Astrocyte (in vitro differentiated cells and primary cell): ENCODE data around the gene MFAP3.

Experiments
- CTCF ChIP-seq: IDR thresholded peaks from 2 replicates; pipeline ENCODE4 v1.5.1; 2011; ENCODE audit warnings: low read depth, mild to moderate bottlenecking, inconsistent platforms, low read length, moderate library complexity; ENCODE audit not compliant: insufficient read depth
- EZH2 ChIP-seq: IDR thresholded peaks from 2 replicates; pipeline ENCODE4 v1.6.1; 2012; ENCODE audit warnings: mild to moderate bottlenecking, low read length, inconsistent platforms; ENCODE audit not compliant: insufficient read depth

- TF ChIP-seq CTCF (no peak), EZH2 (no peak)
Measured at GRCh38 chr5:154088801-154089200, 50.0 kb downstream of the MFAP3 start.
